HG02610 (cell line): ENCODE data around the gene SBK3.
"Not testable (repeated sequence)": the region's sequence is repeated elsewhere in the genome, so short reads cannot be mapped to it uniquely, and the experiment has no call there.

Source experiments
- ATAC-seq: cut with Tn5 transposase; IDR thresholded peaks from one replicate; pipeline ENCODE4 v1.9.1; 2021; ENCODE audit warnings: mild to moderate bottlenecking, moderate library complexity; ENCODE audit not compliant: unreplicated experiment

Gene SBK3

DNA sequence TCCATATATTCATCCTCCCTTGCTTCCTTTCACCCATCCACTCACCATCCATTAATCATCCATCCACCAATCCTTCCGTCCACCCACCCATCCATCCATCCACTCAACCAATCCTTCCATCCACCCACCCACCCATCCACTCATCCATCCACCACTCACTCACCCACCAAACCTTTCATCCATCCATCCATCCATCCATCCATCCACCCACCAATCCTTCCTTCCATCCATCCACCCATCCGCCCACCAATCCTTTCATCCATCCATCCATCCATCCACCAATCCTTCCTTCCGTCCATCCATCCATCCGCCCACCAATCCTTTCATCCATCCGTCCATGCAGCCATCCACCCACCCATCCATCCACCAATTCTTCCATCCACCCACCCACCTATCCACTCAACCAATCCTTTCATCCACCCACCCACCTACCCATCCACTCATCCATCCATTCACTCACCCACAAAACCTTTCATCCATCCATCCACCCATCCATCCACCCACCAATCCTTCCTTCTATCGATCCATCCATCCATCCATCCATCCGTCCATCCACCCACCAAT lies 3.0 kb downstream of the SBK3 start:
- ATAC-seq = no peak

DNA sequence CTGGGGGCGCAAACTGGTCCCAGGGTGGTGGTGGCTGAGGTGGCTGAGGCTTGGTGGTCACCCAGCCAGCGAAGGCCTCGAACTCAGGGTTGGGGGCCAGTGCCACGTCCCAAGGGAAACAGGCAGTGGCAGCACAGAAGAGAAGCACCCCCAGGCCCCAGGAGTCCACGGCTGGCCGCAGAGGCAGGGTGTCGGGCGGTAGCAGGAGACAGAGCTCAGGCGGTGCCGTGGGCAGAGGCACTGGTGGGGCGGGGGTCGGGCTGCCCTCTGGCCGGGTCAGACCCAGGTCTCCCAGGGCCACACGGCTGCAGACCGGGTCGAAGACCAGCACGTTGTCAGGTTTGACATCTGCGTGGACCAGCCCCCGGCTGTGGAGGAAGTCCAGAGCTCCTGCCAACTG lies 4.3 kb downstream of the SBK3 start:
- no peak for ATAC-seq

DNA sequence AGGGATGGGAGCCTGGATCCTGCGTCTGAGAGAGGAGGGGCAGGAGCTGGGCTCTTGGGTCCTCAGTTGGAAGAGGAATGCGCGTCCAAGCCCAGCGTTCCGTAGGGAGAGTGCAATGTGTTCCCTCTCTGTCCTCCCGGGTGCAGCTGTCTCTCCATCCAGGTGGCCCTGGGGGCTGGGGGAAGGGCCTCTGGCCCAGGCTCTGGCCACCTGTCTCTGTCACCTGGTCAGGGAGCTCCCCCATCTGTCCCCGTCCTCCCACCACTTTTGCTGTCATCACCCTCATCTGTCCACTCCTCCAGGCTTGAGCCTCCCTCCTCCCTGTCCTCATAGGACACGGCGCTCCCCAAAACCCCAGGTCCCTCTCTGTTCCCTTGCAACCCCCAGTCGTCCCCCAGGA lies 4.7 kb downstream of the SBK3 start:
- ATAC-seq = no peak

DNA sequence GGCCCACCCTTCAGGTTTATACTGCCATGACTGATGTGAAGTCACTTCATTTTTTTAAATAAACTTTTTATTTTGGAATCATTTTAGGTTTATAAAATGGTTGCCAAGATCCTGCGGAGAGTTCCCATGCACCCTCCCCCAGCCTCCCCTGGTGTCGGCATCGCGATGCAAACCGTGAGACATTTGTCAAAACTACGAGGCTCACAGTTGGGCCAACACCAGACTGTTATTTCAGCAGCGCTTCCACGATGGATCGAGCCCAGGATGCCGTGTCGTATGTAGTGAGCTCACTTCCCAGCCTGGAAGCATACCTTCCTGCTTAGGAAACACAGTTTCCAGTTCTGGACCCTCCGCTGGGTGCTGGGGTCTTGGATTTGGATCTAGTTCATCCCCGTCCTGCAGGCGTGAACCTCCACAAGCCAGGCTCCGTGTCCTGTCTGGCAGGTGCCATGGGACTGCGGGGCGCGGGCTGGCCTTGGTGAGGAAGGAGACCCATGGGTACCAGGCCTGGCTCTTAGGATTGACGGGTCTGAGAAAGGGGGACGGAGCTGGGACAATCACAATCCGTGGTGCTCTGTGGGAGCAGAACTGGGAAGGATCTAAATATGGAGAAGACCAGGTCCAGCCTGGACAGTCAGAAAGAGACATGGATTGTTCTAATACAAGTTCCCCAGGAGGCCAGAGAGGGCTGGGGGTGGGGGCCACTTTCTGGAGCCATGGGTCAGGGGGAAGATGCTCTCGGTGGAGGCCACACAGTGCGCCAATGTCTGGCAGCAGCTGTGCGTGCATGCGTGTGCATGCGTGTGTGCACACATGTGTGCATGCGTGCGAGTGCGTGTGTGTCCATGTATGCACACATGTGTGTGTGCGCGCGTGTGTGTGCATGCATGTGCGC lies 6.0 kb downstream of the SBK3 start:
- ATAC-seq = no peak

DNA sequence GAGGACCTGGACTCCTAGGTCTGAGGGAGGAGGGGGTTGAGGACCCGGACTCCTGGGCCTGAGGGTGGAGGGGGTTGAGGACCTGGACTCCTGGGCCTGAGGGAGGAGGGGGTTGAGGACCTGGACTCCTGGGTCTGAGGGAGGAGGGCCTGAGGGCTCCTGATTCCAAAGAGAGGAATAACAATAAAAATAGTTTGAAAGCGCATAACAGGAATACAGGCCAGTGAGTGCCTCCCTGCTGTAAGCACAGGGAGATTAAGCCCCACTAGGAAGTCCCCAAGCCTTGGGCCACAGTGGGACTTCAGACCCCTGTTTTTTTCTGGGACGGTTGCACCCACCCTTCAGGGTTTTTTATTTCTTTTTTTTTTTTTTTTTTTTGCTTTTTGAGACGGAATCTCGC lies 7.2 kb downstream of the SBK3 start:
- no peak for ATAC-seq

DNA sequence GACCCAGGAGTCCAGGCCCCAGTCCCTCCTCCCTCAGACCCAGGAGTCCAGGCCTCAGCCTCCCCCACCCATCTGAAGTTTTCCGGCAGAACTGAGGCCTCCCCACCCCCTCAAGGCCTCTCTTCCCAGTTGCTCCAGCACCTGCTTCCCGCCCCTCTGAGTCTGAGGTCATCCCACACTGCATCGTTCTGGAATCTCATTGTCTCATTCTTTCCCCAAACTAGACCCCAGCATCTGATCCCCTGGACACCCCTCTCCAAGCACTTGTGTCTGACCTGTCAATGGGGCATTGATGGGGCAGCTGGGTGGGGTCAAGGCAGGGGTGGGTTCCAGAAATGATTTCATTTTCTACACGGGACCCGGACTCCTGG lies 7.6 kb downstream of the SBK3 start:
- no peak for ATAC-seq

DNA sequence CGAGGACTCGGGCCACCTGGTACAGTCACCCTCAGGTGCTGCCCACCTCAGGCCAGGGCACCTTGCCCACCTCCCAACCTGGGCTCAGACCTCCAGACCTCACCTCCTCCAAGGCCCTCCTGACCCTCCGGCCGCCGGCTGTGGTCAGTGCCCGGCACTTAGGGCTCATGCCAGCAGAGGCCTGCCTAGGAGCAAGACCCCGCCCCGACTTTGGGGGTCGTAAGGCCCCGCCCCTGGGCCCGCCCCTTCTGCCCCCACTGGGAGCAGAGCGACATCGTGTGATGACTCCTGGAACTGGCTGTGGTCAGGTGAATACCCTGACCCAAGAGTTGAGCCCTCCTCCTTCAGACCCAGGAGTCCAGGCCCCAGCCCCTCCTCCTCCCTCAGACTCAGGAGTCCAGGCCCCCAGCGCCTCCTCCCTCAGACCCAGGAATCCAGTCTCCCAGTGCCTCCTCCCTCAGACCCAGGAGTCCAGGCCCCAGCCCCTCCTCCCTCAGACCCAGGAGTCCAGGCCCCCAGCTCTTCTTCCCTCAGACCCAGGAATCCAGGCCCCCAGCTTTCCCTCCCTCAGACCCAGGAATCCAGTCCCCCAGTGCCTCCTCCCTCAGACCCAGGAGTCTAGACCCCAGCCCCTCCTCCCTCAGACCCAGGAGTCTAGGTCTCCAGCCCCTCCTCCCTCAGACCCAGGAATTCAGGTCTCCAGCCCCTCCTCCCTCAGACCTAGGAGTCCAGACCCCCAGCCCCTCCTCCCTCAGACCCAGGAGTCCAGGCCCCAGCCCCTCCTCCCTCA lies 8.2 kb downstream of the SBK3 start, which contains the start of gene SBK2:
TSS of gene SBK2 (minus strand) at position 183 of the 790 bp plus-strand sequence. CDS start 839 bp downstream, outside the sequence.
- no peak for ATAC-seq

DNA sequence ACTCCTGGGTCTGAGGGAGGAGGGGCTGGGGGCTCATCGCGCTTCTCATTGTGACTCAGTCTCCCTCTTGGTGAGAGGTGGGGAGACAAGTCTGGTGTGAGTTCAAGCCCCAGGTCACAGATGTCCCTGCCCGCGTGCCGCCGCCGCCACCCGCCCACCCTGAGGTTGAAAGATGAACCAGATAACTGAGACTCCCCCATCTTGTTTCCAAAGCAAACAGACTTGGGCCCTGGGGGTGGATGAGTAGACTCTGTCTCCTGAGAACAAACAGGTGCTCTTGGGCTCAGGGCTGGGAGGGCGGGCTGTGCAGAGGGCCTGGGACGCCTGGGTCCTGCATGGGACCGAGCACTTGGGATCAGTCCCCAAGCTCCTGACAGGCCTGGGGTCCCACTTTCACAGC lies 9.0 kb downstream of the SBK3 start:
- ATAC-seq = no peak

DNA sequence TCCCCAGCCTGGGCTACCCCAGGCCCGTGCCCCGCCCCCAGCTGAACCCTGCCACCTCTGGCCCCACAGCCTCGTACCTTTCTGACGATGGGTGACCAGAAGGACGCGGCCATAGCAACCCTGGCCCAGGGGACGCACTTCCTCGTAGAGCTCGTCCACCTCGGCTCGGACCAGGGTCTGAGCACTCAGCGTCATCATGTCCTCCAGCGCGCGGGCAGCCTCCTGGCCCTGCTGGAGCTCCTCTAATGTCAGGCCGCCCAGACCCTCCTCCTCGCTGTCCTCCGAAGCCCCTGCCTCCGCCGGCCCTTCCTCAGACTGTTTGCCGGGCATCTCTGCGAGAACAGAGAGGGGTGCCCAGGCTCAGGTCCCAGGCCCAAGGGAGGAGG lies 9.4 kb downstream of the SBK3 start:
- ATAC-seq = no peak

DNA sequence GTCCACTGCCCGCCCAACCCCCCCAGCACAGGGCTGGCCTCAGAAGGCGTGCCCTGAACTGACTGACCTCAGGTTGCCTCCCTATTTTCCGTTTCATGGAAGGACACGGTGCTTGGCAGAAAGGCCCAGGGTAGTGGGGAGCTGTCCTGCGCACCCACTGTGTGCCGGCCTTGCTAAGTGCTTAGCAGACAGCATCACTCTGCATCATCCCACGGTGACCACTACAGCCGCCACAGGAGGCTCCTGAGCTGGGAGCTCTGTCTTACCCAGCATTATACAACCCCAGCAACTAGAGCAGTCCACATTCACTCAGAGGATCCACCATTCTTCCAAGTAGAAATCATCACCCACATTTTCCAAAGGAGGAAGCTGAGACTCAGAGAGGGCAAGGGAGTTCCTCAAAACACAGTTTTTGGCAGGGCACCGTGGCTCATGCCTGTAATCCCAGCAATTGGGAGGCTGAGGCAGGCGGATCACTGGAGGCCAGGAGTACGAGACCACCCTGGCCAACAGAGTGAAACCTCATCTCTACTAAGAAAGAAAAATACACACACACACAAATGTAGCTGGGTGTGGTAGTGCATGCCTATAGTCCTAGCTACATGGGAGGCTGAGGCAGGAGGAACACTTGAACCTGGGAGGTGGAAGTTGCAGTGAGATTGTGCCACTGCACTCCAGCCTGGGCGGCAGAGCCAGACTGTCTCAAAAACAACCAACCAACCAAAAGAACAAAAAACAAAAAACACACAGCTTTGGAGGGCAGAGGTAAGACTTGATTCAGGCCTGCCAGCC lies 10.0 kb downstream of the SBK3 start:
- ATAC-seq = no peak

DNA sequence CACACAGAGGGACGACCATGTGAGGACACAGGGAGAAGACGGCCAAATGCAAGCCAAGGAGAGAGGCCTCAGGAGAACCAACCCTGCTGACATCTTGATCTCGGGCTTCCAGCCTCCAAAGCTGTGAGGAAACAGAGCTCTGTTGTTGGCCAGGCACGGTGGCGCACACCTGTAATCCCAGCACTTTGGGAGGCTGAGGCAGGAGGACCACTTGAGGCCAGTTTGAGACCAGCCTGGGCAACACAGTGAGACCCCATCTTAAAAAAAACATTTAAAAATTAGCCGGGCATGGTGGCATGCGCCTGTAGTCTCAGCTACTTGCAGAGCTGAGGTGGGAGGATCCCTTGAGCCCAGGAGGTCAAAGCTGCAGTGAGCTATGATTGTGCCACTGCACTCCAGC lies 11.1 kb downstream of the SBK3 start:
- ATAC-seq = not testable (repeated sequence)

DNA sequence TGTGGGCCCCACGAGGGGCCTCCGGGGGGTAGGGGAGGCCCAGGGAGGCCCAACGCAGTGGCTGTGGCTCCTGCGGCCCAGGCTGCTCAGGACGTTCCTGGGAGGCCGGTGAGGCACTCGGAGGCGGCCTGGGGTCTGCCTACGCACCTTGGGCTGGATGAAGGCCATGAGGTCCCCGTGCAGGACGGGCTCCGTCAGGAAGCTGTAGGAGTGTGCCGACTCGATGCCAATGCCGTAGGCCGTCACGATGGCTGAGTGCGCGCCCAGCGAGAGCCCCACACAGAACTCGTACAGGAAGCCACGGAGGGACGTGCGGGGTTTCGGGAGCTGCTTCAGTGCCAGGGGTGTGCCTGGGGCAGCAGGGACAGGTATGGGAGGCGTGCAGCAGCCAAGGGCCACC lies 14.3 kb downstream of the SBK3 start:
- no peak for ATAC-seq

DNA sequence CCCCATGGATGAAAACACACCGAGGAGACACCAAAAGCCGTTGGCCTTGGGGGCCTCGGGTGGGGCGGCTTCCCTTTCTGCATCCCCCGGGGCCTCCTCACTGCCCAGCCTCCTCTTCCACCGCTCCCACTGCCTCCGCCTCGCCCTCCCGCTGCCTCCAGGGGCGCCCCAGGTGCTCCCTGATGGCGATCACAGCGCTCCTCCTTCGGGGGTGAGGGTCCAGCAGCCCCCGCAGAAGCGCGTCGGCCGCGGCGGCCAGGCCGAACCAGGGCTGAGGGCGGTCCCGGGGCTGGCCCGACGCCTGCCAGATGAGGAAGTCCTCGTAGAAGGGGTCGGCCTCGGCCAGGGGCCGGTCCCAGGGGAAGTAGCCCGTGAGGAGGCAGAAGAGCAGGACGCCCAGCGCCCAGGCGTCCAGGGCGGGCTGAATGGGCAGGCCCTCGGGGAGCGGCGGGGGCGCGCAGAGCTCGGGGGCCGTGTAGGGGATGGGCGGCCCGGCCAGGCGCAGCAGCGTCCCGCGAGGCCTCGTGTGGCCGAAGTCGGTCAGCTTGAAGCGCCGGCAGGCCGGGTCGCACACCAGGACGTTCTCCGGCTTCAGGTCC lies 15.6 kb downstream of the SBK3 start:
- no peak for ATAC-seq

DNA sequence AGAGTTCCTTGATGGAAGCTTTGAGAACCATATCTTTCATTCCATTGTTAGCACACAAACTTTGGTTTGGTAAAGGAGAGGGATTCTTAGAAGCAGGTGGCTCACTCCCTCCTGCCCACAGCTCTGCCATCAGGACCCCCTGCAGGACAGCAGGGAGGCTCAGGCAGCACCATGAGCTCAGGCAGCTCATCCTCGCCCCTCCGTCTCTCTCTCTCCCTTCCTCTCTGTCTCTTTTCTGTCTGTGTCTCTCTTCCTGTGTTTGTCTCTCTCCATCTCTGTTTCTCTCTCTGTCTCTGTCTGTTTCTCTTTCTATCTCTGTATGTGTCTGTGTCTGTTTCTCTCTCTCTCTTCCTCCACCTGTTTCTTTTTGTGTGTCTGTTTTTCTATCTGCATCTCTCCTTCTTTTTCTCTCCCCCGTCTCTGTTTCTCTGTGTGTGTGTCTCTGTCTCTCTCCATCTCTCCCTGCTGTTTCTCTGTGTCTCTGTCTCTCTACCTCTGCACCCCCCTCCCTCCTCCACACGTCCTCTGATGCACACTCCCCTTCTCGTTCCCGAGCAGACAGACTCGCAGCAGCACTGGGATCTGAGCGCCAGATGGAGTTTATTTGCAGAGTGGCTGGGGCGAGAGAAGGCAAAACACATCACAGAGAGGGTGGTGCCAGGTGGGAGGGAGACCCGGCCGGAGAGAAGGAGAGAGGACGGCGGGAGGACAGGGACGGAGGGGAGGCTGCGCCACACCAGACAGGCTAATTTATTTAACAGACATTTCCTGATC lies 17.1 kb downstream of the SBK3 start:
- no peak for ATAC-seq

DNA sequence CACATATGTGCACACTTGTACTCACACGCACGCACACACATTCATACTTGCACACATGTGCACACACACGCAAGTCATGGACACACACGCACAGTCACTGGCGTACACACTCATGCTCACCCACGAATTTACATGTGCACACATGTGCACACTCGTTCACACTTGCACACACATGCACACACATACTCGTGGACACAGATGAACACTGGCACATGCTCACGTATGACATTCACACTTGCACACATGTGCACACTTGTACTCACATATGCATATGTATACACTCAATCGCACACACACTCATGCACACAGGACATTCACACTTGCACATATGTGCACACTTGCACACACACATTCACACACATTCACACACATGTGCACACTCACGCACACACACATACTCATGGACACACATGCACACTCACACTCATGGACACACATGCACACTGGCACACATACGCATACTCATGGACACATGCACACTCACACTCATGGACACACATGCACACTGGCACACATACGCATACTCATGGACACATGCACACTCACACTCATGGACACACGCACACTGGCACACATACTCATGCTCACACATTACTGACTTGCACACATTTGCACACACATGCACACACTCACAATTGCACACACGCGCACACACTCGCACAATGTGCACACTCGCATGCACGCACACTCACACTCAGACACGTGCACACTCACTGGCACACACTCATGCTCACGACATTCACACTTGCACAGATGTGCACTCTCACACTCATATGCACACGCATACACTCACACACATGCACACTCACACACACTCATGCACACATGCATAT lies 17.9 kb downstream of the SBK3 start:
- no peak for ATAC-seq

DNA sequence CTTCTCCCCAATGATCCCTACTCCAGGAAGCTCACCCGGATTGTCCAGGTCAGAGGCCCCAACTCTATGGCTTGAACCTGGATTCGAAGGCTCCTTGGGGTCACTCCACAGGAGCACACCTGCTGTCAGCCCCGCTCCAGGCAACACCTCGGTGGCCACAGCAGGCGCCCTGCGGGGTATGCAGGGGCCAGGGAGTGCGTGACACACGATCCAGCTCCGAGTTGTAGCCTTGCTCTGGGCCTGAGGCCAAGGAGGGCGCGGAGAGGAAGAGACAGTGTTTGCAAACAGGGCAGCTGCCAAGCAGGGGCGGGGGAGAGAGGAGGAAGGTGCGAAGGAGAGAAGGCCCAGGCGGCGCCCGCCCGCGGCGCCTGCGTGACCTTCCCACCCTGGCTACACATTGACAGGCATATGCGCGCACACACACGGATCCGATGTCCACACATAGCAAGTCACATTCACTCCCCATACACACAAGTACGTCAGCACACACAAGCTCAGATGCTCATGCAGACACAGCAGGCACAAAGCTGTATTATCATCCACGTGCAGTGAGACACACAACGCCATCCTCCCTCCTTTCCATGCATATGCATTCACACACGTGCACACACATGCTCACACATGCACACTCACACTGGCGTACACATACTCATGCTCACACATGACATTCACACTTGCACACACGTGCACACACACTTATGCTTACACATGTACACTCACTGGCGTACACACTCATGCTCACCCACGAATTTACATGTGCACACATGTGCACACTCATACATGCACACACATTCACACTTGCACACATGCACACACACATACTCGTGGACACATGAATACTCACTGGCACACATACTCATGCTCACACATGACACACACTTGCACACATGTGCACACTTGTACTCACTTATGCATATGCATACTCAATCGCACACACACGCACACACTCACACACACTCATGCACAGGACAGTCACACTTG lies 18.8 kb downstream of the SBK3 start:
- ATAC-seq = no peak

DNA sequence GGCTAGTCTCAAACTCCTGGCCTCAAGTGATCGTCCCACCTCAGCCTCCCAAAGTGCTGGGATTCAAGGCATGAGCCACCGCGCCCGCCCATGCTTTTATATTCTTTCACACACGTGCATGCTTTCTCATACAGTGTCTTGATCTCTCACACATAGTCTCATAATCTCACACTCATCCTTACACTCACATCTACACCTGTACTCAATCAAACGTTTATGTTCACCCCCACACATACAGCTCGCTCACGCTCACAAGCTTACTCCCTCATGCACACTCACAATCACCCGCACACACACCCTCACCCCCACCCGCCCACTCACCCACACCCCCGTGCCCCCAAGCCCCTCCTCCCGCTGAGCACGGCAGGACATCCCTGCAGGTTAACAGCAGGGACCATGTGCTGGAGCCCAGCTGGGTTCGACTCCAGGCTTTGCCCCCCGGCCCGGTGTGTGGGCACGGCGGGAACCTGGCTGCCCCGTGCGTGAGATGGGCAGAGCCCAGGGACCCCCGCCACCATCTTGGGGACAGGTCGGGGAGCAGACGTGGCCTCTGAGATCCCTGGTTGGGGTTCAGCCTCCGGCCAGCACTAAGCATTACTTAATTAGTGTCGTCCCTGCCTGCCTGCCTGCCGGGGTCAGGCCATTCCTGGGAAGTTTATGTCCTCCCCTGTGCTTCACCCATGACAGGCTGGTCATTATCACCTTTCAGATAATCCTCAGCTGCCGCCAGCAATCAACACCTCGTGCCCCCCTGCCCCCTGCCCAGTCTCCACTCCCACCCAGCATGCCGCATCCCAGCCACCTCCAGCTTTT lies 19.8 kb downstream of the SBK3 start:
- ATAC-seq = no peak
